CD4-positive, alpha-beta T cell treated with Interleukin-4 for 4 hours (primary cell): ENCODE measurements around the gene DKK3.

Experiments
- DNase-seq: peaks from one replicate; pipeline ENCODE4 v3.0.0-alpha.2; 2020

The DKK3 gene

DNA sequence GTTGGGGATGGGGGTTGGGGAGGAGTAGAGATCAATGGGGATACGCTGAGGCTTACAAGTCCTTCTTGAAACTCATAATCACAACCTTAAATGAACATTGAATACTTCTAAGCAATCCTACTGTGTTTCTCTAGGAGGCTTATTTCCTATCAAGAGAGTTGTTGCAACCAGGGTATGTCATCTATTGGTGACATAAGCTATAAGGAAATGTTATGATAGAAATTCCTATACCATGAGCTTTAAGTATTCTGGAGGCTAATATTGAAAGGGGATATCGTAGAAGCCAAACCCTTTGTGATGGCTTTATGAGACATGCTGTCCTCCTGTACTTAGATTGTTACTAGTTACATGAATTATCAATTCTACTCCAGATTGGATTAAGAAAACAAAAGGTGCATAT, 72.9 kb downstream of the DKK3 start:
- DNase-seq = no peak

DNA sequence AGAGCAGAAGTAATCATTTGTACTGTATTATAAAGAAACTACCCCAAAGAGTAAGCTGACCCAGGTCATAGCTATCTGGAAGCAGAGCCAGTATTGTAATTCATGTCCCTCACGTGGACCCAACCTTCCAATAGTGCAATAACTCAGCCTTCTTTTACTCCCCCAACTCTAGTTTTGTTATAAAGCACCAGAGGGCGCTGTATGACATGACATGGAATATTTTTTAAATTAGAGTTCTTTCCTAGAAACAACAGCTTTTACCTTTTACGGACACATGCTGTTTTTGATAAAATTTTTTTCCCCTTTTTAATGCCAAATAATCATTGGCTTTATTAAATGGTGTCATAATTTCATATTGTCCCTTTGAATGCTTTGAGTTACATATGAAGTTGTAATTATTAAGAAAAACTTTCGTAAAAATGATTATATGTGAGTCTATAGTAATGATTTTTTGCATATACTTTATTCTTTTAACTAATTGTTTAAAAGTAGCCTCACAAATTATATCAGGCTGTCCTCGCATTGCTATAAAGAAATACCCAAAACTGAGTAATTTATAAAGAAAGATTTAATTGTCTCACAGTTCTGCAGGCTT, 76.9 kb downstream of the DKK3 start:
- peak; percentile 34 for DNase-seq

DNA sequence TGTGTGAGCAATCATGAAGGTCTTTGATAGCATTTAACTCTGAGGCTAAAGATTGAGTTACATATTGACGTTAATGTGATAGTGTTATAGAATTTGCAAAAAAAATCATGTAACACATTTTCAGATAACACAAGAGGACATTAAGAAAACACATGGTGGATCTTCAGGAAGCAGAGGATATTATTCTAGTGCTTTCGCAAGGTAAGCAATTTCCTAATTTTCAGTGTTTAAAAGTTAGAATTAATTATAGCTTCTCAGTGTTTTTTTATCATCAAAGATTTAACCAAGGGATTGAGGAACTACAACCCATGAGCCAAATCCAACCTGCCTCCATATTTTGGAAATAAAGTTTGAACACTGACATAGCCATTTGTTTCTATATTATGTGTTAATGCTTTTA, 78.5 kb downstream of the DKK3 start:
- no peak for DNase-seq

DNA sequence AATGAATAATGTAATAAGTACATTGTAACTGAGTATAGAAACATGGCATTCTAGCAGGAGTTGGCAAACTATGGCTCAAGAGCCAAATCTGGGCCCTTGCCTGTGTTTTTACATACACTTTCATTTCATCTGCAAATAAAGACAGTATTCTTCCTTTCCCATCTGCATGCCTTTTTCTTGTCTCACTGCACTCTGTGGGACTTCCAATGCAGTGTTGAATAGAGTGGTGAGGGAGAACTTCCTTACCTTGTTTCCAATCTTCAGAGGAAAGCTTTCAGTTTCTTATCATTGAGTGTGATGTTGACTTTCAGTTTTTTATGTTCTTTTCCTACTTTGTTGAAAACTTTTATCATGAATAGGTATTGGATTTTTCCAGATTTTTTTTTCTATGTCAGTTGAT, 84.6 kb downstream of the DKK3 start:
- no peak for DNase-seq

DNA sequence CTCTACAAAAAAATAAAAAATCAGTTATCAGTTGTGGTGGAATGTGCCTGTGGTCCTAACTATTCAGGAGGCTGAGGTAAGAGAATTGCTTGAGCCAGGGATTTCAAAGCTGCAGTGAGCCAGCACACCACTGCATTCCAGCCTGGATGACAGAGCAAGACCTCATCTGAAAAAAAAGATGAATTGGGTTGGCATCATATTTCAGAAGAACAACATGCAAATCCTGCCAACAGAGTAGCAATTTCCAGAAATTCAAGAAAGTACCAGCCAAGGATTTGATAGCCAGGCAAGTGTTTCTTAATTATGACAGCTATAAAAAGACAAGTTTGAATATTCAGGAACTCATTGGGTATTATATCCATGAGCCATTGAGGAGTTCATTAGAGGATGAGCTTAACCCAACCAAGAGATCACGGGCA, 91.4 kb downstream of the DKK3 start:
- DNase-seq = no peak

DNA sequence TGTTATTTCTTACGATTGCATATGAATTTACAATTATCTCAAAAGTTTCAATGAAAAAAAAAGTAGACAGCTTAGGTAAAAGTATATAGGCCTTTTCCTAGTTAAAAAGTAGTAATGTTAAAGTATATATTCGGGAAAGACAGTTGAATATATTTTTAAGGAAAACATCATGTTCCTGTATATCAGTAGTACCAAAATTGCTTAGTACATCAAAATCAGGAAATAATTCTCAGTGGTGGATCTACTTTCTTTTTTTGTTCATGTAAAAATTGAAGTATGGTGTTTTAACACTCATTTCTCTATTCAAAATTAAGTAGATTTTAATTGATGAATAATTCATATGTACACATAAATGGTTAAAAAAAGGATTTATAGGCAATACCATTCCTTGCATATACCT, 92.8 kb downstream of the DKK3 start:
- no peak for DNase-seq

DNA sequence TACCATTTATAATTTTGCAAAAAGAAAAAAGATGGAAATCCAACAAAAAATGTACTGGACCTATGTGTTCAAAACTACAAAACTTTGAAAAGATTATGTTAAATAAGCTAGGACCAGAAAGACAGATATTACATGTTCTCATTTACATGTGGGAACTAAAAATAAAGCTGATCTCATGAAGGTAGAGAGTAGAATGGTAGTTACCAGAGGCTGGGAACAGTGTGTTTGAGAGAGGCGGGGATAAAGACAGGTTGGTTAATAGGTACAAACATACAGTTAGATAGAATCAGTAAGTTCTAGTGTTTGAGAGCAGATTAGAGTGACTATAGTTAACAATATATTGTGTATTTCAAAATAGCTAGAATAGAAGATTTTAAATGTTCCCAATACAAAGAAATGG, 95.0 kb downstream of the DKK3 start:
- DNase-seq = no peak
